ENCODE data around the gene HCRTR1. TPM values are rescaled to one million over a fixed set of nuclear protein-coding genes. Genes with fewer than 3 reads are reported as not detected.

The HCRTR1 gene
- total RNA-seq, 2 donors from 2014 or later: not detected

DNA sequence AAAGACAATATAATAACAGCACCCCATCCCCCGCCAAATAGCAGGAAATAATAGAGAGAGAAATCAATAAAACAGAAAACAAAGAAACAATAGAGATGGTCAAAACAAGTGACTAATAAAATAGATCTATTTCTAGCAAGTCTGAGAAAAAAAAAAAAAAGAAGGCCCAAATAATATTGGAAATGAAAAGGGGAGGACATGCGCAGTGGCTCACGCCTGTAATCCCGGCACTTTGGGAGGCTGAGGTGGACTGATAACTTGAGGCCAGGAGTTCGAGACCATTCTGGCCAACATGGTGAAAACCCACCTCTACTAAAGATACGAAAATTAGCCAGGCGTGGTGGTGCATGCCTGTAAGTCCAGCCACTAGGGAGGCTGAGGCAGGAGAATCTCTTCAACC lies 18.5 kb upstream of the HCRTR1 start:
- TF ChIP-seq POLR2A (IDR thresholded peaks at IDR 0.05): no peak
- no peak for TF ChIP-seq CTCF (IDR thresholded peaks at IDR 0.05)
- no peaks in the 10 kb centered on the region for H3K36me3 ChIP-seq (replicated peaks in 1 of 2; ENCODE audit: insufficient read depth in 1 of 2, low read depth in 2 of 2)
- H3K9me3 ChIP-seq: no peaks in the 10 kb centered on the region
- no peaks in the 10 kb centered on the region for H3K27me3 ChIP-seq
- ATAC-seq (no peak), DNase-seq (no peak)
- no peak overlapping the region for H3K4me3 ChIP-seq
- intact Hi-C loops (cut with DNase I): no loop called here
- H3K27ac ChIP-seq: no peak overlapping the region
- no peaks in the 10 kb centered on the region for H3K4me1 ChIP-seq
- WGBS, 2 donors: 81 to 89% methylated on average over 7 of the region's 7 CpGs

DNA sequence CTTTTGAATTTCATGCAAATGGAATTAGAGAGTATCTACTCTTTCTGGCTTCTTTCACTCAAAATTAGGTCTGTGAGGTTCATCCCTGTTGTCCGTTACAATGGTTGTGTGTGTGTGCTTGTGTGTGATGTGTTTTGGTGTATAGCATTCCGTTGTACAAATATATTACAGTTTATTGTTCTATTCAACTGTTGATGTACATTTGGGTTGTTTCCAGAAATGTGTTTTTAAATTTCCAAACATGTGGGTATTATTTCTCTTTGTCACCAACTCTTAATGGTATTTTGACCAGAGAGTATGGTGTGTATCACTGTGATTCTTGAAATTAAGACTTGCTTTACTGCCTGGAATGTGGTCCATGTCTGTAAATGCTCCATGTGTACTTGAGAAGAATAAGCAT lies 16.8 kb upstream of the HCRTR1 start:
- ATAC-seq (no peak), DNase-seq (no peak)
- no peaks in the 10 kb centered on the region for H3K9me3 ChIP-seq
- TF ChIP-seq CTCF (IDR thresholded peaks at IDR 0.05): no peak
- TF ChIP-seq POLR2A (IDR thresholded peaks at IDR 0.05): no peak
- H3K27ac ChIP-seq: no peak overlapping the region
- H3K4me3 ChIP-seq: no peak overlapping the region
- H3K36me3 ChIP-seq (replicated peaks in 1 of 2; ENCODE audit: insufficient read depth in 1 of 2, low read depth in 2 of 2): no peaks in the 10 kb centered on the region
- H3K27me3 ChIP-seq: no peaks in the 10 kb centered on the region
- intact Hi-C loops (cut with DNase I): no loop called here
- H3K4me1 ChIP-seq: no peaks in the 10 kb centered on the region
- 71 to 81% methylated on average over 2 of the region's 2 CpGs for WGBS, 2 donors

GRCh38 chr1:31602081-31602480 lies 15.4 kb upstream of the HCRTR1 start:
- H3K4me1 ChIP-seq: no peaks in the 10 kb centered on the region
- ATAC-seq: no peak

GRCh38 chr1:31605908-31606427 lies 11.5 kb upstream of the HCRTR1 start:
- intact Hi-C loops (cut with DNase I): no loop called here

More at GRCh38 chr1:31602081-31602480, 15.4 kb upstream of the HCRTR1 start:
- Histone ChIP-seq H3K27me3 (no peaks in the 10 kb centered on the region), H3K36me3 (replicated peaks in 1 of 2; ENCODE audit: insufficient read depth in 1 of 2, low read depth in 2 of 2) (no peaks in the 10 kb centered on the region), H3K9me3 (no peaks in the 10 kb centered on the region), H3K27ac (no peak overlapping the region), H3K4me3 (no peak overlapping the region)
- TF ChIP-seq POLR2A (IDR thresholded peaks at IDR 0.05): no peak
- TF ChIP-seq CTCF (IDR thresholded peaks at IDR 0.05): no peak
- no peak for DNase-seq
- intact Hi-C loops (cut with DNase I): no loop called here
- WGBS, 2 donors: 89 to 96% methylated on average over 2 of the region's 2 CpGs

More at GRCh38 chr1:31605908-31606427, 11.5 kb upstream of the HCRTR1 start:
- H3K27me3 ChIP-seq: no peaks in the 10 kb centered on the region
- H3K9me3 ChIP-seq: no peaks in the 10 kb centered on the region
- DNase-seq (no peak), ATAC-seq (no peak)
- no peaks in the 10 kb centered on the region for H3K36me3 ChIP-seq (replicated peaks in 1 of 2; ENCODE audit: insufficient read depth in 1 of 2, low read depth in 2 of 2)
- WGBS, 2 donors: 78 to 89% methylated on average over 4 of the region's 4 CpGs
- TF ChIP-seq POLR2A (IDR thresholded peaks at IDR 0.05) (no peak), CTCF (IDR thresholded peaks at IDR 0.05) (no peak)
- no peak overlapping the region for H3K4me3 ChIP-seq
- H3K4me1 ChIP-seq: no peaks in the 10 kb centered on the region
- H3K27ac ChIP-seq: no peak overlapping the region

All from body of pancreas (tissue), 4 donors.